ENCODE results near the gene OR2T11. TPM values are rescaled to one million over a fixed set of nuclear protein-coding genes. Genes with fewer than 3 reads are reported as not detected.

OR2T11 gene
- total and polyA plus RNA-seq, 2 of the 13 experiments (the other 11 are each of a cell fraction or from before 2014, with no cell fraction given): not detected

DNA sequence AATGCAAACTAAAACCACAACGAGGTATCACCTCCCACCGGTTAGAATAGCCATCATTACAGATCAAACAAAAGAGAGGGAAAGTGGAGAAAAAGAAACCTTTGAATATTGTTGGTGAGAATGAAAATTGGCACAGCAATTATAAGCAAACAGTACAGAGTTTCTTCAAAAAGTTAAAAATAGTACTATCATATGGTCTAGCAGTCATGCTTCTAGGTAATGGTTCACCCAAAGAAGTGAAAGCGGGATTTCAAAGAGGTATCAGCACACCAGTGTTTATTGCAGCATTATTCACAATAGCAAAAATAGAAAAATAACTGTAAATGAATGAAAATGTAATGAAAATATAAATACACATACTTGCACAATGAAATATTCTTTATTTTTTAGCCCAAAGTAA lies 45.6 kb downstream of the OR2T11 start:
- H2AFZ ChIP-seq (ENCODE audit: low read length): no peak overlapping the region
- H3K27ac ChIP-seq (ENCODE audit: extremely low read length, insufficient read depth, low read length): no peak overlapping the region
- BruUV-seq (replicated peaks): no TSS peak
- POLR2A ChIA-PET: no interaction called here
- CTCF ChIA-PET (ENCODE audit: low intra/inter-chr PET ratio, low total read pairs): no interaction called here
- ATAC-seq: no peak
- 4% methylated on average over 3 of the region's 3 CpGs for WGBS (ENCODE audit: low lambda C conversion rate)
- TF ChIP-seq ZNF75D (CRISPR knock-in tag; IDR thresholded peaks at IDR 0.05; ENCODE audit: borderline replicate concordance): no peak
- no peak for TF ChIP-seq MED8 (CRISPR knock-in tag; IDR thresholded peaks at IDR 0.05; ENCODE audit: insufficient replicate concordance)
- TF ChIP-seq ZNF224 (CRISPR knock-in tag; IDR thresholded peaks at IDR 0.05): no peak
- no peaks in the 10 kb centered on the region for H3K79me2 ChIP-seq (ENCODE audit: insufficient read depth, low read length)
- H3K4me2 ChIP-seq (ENCODE audit: low read depth, low read length): no peak overlapping the region
- H3K27me3 ChIP-seq (ENCODE audit: control insufficient read depth in 1 of 2, insufficient read depth in 2 of 2, low read length in 2 of 2): no peaks in the 10 kb centered on the region
- no peaks in the 10 kb centered on the region for H3K36me3 ChIP-seq (replicated peaks in 1 of 2; ENCODE audit: control insufficient read depth in 1 of 2, insufficient read depth in 2 of 2, low read length in 2 of 2)
- no peak for FAIRE-seq
- intact Hi-C loops (cut with micrococcal nuclease; ENCODE audit: unreplicated experiment): no loop called here
- no peak overlapping the region for H3K4me3 ChIP-seq (replicated peaks in 1 of 3; ENCODE audit: insufficient read depth in 1 of 3, low read depth in 2 of 3, low read length in 3 of 3)
- in situ Hi-C loops (cut with HindIII; ENCODE audit: extremely low pct_ligation_motif_present, low pct_unique_long_range_greater_than_20kb): no loop called here
- no peak overlapping the region for H3K9ac ChIP-seq (ENCODE audit: insufficient read depth, low read depth, low read length)
- DNase-seq (ENCODE audit: low spot score): no peak
- H4K20me1 ChIP-seq (ENCODE audit: insufficient read depth, low read length): no peaks in the 10 kb centered on the region
- H3K9me3 ChIP-seq (ENCODE audit: low read length): no peaks in the 10 kb centered on the region
- no peaks in the 10 kb centered on the region for H3K4me1 ChIP-seq (ENCODE audit: insufficient read depth, low read length)

DNA sequence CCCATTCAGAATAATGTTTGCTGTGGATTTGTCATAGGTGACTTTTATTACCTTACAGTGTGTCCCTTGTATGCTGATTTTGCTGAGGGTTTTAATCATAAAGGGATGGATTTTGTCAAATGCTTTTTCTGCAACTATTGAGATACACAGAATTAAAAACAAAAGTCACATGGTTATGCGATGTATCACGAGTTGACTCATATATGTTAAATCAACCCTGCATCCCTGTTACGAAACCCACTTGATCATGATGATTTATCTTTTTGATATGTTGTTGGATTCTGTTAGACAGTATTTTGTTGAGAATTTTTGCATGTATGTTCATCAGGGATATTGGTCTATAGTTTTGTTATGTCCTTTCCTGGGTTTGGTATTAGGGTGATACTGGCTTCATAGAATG lies 49.6 kb downstream of the OR2T11 start:
- DNase-seq (ENCODE audit: low spot score): no peak
- CTCF ChIA-PET (ENCODE audit: low intra/inter-chr PET ratio, low total read pairs): no interaction called here
- Histone ChIP-seq H3K4me3 (replicated peaks in 1 of 3; ENCODE audit: insufficient read depth in 1 of 3, low read depth in 2 of 3, low read length in 3 of 3) (no peak overlapping the region), H2AFZ (ENCODE audit: low read length) (no peak overlapping the region), H4K20me1 (ENCODE audit: insufficient read depth, low read length) (no peaks in the 10 kb centered on the region), H3K79me2 (ENCODE audit: insufficient read depth, low read length) (no peaks in the 10 kb centered on the region), H3K27me3 (ENCODE audit: control insufficient read depth in 1 of 2, insufficient read depth in 2 of 2, low read length in 2 of 2) (no peaks in the 10 kb centered on the region), H3K4me2 (ENCODE audit: low read depth, low read length) (no peak overlapping the region), H3K9me3 (ENCODE audit: low read length) (no peaks in the 10 kb centered on the region), H3K4me1 (ENCODE audit: insufficient read depth, low read length) (no peaks in the 10 kb centered on the region), H3K27ac (ENCODE audit: extremely low read length, insufficient read depth, low read length) (no peak overlapping the region), H3K9ac (ENCODE audit: insufficient read depth, low read depth, low read length) (no peak overlapping the region), H3K36me3 (replicated peaks in 1 of 2; ENCODE audit: control insufficient read depth in 1 of 2, insufficient read depth in 2 of 2, low read length in 2 of 2) (no peaks in the 10 kb centered on the region)
- intact Hi-C loops (cut with micrococcal nuclease; ENCODE audit: unreplicated experiment): no loop called here
- FAIRE-seq: no peak
- no peak for ATAC-seq
- no TSS peak for BruUV-seq (replicated peaks)
- in situ Hi-C loops (cut with HindIII; ENCODE audit: extremely low pct_ligation_motif_present, low pct_unique_long_range_greater_than_20kb): no loop called here
- POLR2A ChIA-PET: no interaction called here
- 27% methylated on average over 3 of the region's 3 CpGs for WGBS (ENCODE audit: low lambda C conversion rate)
- no peak for TF ChIP-seq POLR2AphosphoS5 (IDR thresholded peaks at IDR 0.05; ENCODE audit: low read depth, low read length)
- TF ChIP-seq ELF3 (CRISPR knock-in tag; IDR thresholded peaks at IDR 0.05): no peak
- no peak for TF ChIP-seq GPN1 (CRISPR knock-in tag; IDR thresholded peaks at IDR 0.05; ENCODE audit: borderline replicate concordance)
- TF ChIP-seq, protein P1, sequence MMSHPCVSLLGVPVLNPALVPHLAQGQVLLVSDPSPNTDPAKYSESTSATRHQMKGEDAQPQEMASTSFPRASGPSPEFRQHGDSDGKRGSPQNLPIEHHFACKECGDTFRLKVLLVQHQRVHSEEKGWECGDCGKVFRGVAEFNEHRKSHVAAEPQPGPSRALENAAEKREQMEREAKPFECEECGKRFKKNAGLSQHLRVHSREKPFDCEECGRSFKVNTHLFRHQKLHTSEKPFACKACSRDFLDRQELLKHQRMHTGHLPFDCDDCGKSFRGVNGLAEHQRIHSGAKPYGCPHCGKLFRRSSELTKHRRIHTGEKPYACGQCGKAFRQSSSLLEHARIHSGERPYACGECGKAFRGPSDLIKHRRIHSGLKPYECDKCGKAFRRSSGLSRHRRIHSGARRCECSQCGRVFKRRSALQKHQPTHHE (CRISPR knock-in tag; IDR thresholded peaks at IDR 0.05; ENCODE audit: borderline replicate concordance): no peak
- TF ChIP-seq ZNF367 (CRISPR knock-in tag; IDR thresholded peaks at IDR 0.05; ENCODE audit: borderline replicate concordance): no peak
- TF ChIP-seq CTCF (CRISPR knock-in tag; IDR thresholded peaks at IDR 0.05): no peak
- no peak for TF ChIP-seq ZBTB7B (CRISPR knock-in tag; IDR thresholded peaks at IDR 0.05)
- TF ChIP-seq AGO1 (IDR thresholded peaks at IDR 0.05; ENCODE audit: low read depth, low read length, poor library complexity, severe bottlenecking): no peak
- no peak for TF ChIP-seq ZNF383 (CRISPR knock-in tag; IDR thresholded peaks at IDR 0.05; ENCODE audit: borderline replicate concordance)
- TF ChIP-seq ZNF709 (CRISPR knock-in tag; IDR thresholded peaks at IDR 0.05): no peak
- TF ChIP-seq ZNF121 (CRISPR knock-in tag; IDR thresholded peaks at IDR 0.05): no peak
- TF ChIP-seq, protein P2, sequence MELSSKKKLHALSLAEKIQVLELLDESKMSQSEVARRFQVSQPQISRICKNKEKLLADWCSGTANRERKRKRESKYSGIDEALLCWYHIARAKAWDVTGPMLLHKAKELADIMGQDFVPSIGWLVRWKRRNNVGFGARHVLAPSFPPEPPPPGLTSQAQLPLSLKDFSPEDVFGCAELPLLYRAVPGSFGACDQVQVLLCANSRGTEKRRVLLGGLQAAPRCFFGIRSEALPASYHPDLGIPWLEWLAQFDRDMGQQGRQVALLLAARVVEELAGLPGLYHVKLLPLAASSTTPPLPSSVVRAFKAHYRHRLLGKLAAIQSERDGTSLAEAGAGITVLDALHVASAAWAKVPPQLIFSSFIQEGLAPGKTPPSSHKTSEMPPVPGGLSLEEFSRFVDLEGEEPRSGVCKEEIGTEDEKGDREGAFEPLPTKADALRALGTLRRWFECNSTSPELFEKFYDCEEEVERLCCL (CRISPR knock-in tag; IDR thresholded peaks at IDR 0.05; ENCODE audit: borderline replicate concordance): no peak
- no peak for TF ChIP-seq ZNF143 (CRISPR knock-in tag; IDR thresholded peaks at IDR 0.05)
